ENCODE data around the gene ABCA1.

- TF ChIP-seq EP300 (IDR thresholded peaks at IDR 0.05) (no peak), POLR2AphosphoS5 (IDR thresholded peaks at IDR 0.05) (no peak)
- TF ChIP-seq, protein P1, sequence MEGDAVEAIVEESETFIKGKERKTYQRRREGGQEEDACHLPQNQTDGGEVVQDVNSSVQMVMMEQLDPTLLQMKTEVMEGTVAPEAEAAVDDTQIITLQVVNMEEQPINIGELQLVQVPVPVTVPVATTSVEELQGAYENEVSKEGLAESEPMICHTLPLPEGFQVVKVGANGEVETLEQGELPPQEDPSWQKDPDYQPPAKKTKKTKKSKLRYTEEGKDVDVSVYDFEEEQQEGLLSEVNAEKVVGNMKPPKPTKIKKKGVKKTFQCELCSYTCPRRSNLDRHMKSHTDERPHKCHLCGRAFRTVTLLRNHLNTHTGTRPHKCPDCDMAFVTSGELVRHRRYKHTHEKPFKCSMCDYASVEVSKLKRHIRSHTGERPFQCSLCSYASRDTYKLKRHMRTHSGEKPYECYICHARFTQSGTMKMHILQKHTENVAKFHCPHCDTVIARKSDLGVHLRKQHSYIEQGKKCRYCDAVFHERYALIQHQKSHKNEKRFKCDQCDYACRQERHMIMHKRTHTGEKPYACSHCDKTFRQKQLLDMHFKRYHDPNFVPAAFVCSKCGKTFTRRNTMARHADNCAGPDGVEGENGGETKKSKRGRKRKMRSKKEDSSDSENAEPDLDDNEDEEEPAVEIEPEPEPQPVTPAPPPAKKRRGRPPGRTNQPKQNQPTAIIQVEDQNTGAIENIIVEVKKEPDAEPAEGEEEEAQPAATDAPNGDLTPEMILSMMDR (IDR thresholded peaks at IDR 0.05) = no peak
These were observed 153.0 kb downstream of the ABCA1 start for GRCh38 chr9:104774831-104775573.
